Lower leg skin (tissue), 4 donors: ENCODE results near the gene RPTOR. TPM values are rescaled to one million over a fixed set of nuclear protein-coding genes. Genes with fewer than 3 reads are reported as not detected.
A peak's percentile ranks its signal among the peaks of the same experiment; 100 is the strongest.

Experiments used
- DNase-seq, 2 donors: peaks; one replicate each; pipeline ENCODE4 v3.0.0-alpha.2; 2019; ENCODE audit warnings: low spot score in 2 of 2
- H3K4me3 ChIP-seq: fragments of 200-600 bp; sonication (generic); 2 replicates; pipeline ENCODE4 v1.5.1; 2017; ENCODE audit warnings: mild to moderate bottlenecking, low read depth; ENCODE audit not compliant: poor library complexity, severe bottlenecking
- POLR2A ChIP-seq, 2 donors: fragments of 450-650 bp; IDR thresholded peaks; one replicate each; pipeline ENCODE4 v1.6.1; 2016 to 2017; ENCODE audit warnings: antibody characterized with exemption in 2 of 2, mild to moderate bottlenecking in 1 of 2, moderate library complexity in 1 of 2
- WGBS, 2 donors: methylation state at CpG; one replicate each; pipeline ENCODE4 v1.1.5; 2018; 5-methylcytosine and 5-hydroxymethylcytosine counted together
- intact Hi-C: fragments of 100-400 bp; cut with DNase I; formaldehyde crosslinking; loops from one replicate; pipeline ENCODE4 v1.15.0; 2023; ENCODE audit warnings: low total_unique reads
- total RNA-seq, 4 donors: library from RNA; depleted of rRNA; stranded (reverse); fragments of >200 nt; gene quantifications; one replicate each; pipeline ENCODE4 v1.1.0, GENCODE V29; 2016
- TF ChIP-seq, protein P1 (sequence below), 3 donors: fragments of 450-650 bp; IDR thresholded peaks; one replicate each; pipeline ENCODE4 v1.5.1; 2016; ENCODE audit warnings: antibody characterized with exemption in 3 of 3, mild to moderate bottlenecking in 3 of 3, moderate library complexity in 2 of 3

Gene RPTOR
- total RNA-seq, 4 donors from 2014 or later: 30.7 to 68.2 (median 39.8) TPM

DNA sequence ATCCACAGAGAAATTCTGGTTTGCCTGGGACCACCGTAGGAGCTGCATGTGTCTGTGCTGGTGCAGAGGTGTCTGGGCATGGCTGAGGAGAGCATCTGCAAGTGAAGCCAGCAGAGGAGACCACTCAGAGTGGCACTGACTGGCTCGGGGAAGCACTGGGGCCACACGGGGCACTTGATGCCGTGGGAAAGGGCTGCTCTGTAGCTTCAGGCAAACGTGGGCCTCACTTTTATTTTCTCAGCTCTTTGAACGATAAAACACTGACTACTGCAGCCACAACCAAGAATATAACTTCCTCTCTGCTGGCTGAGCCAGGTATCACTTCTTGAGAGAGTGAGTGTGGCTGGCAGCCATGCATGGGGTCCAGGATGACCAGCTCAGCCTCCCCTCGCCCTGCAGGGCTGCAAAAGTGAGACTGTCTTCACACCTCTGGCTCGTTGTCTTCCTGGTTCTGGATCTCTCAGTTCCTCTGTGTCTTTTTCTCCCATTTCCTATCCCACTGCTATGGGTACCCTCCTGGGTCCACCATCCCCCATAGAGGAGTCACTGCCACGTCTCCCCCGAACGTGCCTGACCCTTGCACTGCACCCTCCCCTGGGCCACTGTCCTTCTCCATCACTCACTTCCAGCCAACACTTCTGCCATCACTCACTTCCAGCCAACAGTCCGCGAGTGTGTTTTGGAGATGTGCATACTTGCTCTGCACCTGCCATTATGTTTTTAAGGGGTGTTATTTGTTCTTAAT lies 245.6 kb downstream of the RPTOR start:
- peak in 1 of 2 donors; percentile 81 for DNase-seq
- 74 to 75% methylated on average over 13 of the region's 13 CpGs for WGBS, 2 donors
- H3K4me3 ChIP-seq: no peak overlapping the region
- TF ChIP-seq POLR2A (IDR thresholded peaks at IDR 0.05): no peak
- TF ChIP-seq, protein P1, sequence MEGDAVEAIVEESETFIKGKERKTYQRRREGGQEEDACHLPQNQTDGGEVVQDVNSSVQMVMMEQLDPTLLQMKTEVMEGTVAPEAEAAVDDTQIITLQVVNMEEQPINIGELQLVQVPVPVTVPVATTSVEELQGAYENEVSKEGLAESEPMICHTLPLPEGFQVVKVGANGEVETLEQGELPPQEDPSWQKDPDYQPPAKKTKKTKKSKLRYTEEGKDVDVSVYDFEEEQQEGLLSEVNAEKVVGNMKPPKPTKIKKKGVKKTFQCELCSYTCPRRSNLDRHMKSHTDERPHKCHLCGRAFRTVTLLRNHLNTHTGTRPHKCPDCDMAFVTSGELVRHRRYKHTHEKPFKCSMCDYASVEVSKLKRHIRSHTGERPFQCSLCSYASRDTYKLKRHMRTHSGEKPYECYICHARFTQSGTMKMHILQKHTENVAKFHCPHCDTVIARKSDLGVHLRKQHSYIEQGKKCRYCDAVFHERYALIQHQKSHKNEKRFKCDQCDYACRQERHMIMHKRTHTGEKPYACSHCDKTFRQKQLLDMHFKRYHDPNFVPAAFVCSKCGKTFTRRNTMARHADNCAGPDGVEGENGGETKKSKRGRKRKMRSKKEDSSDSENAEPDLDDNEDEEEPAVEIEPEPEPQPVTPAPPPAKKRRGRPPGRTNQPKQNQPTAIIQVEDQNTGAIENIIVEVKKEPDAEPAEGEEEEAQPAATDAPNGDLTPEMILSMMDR (IDR thresholded peaks at IDR 0.05): no peak
- intact Hi-C loops: no loop called here

DNA sequence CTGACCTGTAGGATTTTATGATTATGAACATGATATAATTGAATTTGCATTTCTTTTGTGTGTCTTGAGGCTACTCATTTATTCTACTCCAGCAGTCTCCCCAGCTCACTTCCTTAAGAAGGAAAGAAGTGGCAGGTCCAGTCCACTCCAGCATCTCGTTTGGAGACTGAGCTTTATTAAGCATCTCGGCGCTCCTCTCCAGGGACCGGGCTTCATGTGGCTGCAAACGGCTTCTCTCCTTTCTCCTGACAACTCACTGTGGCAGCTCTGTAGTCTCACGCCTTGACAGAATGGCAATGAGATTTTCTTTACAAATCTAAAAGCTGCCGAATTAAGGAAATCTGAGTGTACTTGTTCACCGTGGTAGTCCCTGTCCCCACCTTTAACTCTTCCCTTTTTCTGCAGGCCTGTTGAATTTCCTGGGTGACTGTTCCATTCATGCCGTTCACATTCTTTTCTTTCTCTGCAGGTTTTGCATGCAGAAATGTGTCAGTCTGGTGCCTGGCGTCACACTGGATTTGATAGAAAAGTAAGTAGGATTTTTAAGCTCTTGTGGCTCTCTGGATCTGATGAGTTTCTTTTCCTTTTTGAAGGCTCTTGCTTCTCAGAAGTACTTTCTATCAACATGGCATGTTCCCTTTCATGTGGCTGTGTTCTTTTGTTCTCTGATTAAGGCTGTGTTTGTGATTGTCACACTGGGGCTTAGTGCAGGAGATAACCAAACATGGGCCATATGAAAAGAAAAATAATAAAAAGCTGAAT lies 246.5 kb downstream of the RPTOR start:
- no peak overlapping the region for H3K4me3 ChIP-seq
- WGBS, 2 donors: 76 to 79% methylated on average over 10 of the region's 10 CpGs
- no peak for TF ChIP-seq POLR2A (IDR thresholded peaks at IDR 0.05)
- TF ChIP-seq, protein P1 (IDR thresholded peaks at IDR 0.05): no peak
- peak in 1 of 2 donors; percentile 78 for DNase-seq
- intact Hi-C loops: no loop called here

DNA sequence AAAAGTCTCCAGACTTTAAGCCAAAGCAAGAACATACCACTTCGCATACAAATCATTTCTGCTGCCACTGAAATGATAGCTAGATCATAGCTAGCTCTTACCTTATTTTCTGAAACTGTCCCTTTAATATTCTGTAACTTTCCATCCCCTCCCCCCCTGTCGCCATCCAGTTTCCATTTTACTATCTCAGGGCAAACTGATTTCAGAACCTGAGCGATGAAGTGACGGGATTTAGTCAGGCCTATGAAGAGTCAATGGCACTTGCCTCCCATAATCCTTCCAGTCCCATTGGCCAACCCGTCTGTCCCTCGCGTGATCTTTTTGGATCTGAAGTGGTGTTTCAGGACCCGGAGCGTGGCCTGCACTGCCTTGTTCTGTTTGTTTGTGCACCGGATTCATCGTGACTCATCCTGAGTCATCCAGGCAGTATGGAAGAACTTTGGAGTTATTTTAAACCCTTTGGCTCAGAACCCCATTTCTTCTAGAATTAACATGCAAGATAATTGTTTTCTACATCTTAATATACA lies 247.2 kb downstream of the RPTOR start:
- intact Hi-C loops: no loop called here
- peak; percentile 85 to 93 for DNase-seq
- TF ChIP-seq POLR2A (IDR thresholded peaks at IDR 0.05): no peak
- TF ChIP-seq, protein P1 (IDR thresholded peaks at IDR 0.05): no peak
- H3K4me3 ChIP-seq: no peak overlapping the region
- 17 to 25% methylated on average over 11 of the region's 11 CpGs for WGBS, 2 donors

DNA sequence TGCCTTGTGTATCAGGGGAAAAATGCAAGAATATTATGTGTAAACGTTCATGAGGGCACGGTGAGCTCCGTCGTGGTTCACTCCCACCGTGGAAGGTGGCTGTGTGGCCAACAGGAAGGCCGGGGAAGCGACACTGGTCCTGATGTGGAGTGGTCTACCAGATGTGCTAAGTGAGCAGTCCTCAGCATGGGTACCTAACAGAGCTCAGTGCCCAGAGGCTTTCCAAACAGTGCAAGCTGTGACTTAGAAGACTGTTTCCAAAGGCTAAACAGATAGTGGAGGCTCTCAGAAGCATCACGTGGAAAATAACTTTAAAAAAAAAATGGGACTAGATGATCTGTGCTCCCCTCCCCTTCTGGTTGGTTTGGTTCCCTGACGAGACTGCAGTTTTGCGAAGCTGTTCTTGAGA lies 247.7 kb downstream of the RPTOR start:
- 38% methylated on average over 10 of the region's 10 CpGs for WGBS, 2 donors
- DNase-seq: peak in 1 of 2 donors; percentile 79
- no peak overlapping the region for H3K4me3 ChIP-seq
- intact Hi-C loops: no loop called here
- TF ChIP-seq, protein P1 (IDR thresholded peaks at IDR 0.05): no peak
- TF ChIP-seq POLR2A (IDR thresholded peaks at IDR 0.05): no peak

DNA sequence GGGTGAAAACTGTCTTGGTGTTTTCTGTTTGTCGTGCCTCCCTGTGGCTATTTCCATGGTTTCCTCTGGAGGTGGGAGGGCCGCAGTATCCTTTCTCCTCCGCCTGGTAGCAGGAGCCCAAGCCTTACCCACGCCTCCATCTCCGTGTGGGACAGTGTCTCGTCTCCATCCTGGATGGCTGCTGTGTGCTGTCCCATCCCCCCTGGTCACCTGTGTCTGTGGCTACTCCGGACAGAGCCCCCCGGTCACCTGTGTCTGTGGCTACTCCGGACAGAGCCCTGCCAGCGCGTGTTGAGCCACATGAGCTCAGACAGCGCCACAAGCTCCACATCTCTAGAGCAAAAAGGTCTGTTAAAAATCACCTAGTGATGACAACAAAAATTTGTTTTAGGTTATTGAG lies 248.8 kb downstream of the RPTOR start:
- WGBS, 2 donors: 91 to 96% methylated on average over 12 of the region's 12 CpGs
- no peak for DNase-seq
- intact Hi-C loops: no loop called here
- no peak overlapping the region for H3K4me3 ChIP-seq
- TF ChIP-seq POLR2A (IDR thresholded peaks at IDR 0.05): no peak
- TF ChIP-seq, protein P1 (IDR thresholded peaks at IDR 0.05): no peak
